Activated naive CD4-positive, alpha-beta T cell treated with anti-CD3 and anti-CD28 coated beads, Interleukin-2, amount 50 U/mL, for 16 hours (primary cell): ENCODE measurements around the gene MED10.

ENCODE experiments used
- DNase-seq: peaks from one replicate; pipeline ENCODE4 v3.0.0-alpha.2; 2020

Gene MED10

DNA sequence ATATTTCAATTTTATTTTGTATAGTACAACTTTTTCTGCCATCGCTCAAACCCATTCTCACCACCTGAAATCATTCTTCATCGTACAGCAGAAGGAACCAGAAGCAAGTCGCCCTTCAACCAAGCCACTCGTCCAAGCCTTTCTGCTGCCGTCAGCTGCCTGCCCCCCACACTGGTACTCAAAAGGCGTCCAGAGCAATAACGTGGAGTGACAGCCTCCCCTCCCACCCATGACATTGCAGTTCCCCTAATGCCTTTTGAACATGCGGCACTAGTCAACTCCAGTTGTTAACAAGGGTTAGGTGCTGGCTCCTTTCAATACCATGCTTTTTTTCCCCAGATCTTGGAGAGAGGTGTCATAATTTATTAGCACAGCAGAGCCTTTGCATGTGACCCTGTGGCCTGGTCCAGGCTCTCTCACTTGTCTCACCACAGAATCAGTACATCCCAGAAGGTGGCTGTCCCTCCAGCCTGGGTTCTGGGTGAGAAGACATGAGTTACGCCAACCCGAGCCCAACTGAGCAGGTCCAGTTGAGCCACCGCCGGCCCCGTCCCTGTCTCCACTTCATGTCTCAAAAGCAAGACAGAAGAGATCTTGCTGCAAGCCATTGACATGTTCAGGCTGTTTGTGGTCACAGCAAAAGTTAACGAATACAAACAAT, 20.4 kb upstream of the MED10 start:
- DNase-seq = no peak

DNA sequence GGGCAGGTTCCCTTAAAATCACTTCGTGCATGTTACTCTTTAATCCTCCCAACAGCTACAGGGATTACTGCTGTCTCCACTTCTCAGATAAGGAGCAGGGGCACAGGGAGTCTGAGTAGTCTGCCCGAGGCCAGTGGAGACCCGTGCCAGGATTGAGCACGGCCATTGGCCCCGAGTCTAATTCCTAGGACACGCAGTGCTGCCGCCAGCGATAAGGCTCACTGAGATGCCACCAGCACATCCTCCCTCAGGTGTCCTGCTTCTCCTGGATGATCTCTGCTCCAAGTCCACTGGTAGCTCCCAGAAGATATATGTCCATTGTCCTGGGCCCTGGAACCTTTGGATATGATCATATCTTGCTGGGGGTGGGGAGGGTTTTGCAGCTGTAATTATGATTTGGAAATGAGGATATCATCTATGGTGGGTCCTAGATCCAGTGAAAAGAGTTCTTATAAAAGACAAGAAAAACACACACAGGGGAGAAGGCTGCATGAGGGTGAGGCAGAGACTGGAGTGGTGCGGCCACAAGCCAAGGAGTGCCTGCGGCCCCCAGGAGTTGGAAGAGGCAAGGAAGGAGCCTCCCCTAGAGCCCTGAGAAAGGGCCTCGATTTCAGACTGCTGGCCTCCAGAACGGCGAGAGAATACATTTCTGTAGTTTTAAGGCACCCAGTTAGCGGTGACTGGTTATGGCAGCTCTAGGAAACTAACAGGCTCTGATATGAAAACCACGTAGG, 19.4 kb upstream of the MED10 start:
- no peak for DNase-seq

DNA sequence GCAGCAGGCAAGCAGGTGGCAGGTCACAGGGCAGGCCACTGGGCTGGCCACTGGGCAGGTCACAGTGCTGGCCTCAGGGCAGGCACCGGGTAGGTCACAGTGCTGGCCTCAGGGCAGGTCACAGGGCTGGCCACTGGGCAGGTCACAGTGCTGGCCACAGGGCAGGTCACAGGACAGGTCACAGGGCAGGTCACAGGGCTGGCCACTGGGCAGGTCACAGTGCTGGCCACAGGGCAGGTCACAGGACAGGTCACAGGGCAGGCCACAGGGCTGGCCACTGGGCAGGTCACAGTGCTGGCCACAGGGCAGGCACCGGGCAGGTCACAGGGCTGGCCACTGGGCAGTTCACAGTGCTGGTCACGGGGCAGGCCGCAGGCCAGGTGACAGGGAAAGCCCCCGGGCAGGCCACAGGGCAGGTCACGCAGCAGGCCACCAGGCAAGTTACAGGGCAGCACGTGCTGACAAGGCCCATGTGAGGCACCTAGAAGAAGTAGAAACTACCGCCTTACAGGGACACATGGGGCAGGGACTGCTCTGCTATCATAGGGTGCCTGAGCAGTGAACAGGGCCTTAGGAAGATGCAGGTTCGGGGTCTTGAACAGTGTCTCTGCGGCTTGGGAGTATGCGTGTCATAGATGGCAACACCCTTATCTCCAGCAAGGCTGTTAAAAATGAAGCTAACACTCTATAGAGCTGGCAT, 18.6 kb upstream of the MED10 start:
- no peak for DNase-seq

DNA sequence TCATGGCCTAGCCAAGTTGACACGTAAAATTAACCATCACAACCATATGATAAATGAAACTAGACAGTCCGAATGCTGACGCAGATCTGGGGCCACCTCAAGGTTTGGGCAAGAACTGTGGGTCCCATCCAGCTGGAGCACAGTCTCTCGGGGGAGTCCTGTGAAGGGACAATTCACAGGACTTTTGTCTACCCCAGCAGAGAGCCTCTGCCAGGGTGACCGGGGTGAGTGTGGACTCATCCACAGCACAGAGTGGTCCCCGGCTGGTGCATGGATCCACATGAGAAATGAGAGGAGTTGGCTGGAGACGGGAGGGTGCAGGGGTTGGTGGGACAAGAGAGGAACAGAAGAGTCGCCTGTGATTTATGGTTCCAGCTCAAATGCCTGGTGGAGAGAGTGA, 17.7 kb upstream of the MED10 start:
- DNase-seq = no peak

DNA sequence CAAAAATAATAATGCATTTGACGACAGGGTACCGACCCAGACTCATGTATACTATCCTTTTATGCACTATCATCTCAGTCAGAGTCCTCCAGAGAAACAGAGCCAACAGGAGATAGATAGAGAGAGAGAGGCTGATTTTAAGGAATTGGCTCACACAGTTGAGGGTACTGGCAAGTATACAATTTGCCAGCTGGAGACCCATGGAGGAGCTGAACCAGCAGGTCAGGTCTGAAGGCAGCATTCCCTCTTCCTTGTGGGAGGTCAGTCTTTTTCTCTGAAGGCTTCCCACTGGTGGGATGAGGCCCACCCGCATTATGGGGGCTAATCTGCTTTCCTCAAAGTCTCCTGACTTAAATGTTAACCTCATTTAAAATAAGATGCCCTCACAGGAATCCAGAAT, 17.3 kb upstream of the MED10 start:
- no peak for DNase-seq

DNA sequence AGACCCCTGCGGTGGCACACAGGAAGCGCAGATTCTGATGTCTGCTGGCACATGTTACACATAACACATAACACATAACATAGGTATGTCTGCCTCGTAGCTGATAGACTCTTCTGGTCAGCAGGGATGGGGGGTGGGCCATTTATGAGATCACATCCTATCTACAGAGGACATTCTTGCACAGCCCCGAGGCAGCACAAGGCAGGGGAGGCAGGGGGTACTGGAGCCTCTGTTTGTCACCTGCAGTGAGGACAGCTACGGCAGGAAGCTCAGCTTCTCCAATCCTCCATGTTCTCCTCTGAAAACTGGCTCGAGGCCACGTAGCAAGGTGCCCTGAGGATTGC, 16.7 kb upstream of the MED10 start:
- no peak for DNase-seq

DNA sequence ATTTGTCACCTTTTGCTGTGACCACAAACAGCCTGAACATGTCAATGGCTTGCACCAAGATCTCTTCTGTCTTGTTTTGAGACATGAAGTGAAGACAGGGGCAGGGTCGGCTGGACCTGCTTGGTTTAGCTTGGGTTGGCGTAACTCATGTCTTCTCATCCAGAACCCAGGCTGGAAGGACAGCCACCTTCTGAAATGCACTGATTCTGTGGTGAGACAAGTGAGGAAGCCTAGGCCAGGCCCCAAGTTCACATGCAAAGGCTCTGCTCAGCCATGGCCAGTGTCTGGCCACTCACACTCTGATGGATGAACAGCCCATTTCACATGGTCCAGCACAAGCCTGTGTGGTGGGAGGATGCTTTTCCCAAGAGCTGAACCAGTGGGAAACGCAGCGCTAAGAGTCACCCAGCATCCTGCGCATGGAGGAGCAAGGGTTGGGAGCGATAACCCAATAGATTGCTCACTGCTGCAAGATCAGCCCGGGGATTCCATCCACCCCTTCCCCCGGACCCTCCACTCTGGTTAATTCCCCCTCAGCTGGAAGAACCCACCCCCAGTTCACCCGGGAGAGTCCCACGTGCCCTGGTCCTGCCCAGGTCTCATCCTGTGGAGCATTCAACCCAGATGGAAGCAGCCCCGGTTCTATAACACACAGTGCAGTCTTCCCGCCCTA, 16.2 kb upstream of the MED10 start:
- no peak for DNase-seq

DNA sequence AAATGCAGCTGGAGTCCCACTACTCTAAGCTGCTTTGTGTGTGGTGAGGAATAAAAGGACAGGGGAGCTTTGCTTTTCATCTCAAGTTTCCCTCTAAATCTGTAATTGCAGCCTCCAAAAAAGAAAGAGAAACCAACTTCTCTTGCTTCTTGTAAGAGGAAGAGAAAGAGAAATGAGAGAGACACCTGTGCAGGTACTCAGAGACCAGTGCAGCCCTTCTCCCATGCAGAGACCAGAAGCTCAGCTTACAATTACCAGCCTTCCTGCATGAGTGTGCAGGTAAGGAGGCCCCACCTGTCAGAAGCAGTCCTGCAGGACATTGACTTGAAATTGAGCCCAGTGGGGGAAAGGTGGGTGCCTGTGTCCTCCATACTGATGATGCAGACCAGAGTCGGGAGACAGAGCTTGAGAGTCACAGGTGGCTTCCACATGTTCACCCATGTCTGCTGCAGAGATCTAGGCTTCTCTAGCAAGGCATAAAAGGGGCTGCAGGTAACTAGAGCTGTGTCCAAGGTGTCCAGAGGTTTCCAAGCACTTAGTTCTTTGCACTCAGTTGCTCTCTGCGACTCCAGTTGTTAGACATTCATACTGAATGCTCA, 15.3 kb upstream of the MED10 start:
- no peak for DNase-seq

DNA sequence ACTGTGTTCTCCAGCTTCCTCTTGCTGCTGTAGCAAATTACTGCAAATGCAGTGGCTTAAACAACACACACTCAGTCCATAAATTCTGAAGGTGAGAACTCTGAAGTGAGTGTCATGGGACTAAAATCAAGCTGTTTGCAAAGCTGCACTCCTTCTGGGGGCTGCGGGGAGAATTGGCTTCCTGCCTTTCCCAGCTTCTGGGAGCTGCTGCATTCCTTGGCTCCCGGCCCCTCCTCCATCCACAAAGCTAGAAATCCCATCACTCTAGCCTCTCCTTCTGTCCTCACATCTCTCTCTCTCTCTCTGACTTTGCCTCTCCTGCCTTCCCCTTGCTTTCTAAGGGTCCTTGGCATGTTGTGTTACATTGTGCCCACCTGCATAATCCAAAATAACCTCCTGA, 14.2 kb upstream of the MED10 start:
- DNase-seq = no peak

DNA sequence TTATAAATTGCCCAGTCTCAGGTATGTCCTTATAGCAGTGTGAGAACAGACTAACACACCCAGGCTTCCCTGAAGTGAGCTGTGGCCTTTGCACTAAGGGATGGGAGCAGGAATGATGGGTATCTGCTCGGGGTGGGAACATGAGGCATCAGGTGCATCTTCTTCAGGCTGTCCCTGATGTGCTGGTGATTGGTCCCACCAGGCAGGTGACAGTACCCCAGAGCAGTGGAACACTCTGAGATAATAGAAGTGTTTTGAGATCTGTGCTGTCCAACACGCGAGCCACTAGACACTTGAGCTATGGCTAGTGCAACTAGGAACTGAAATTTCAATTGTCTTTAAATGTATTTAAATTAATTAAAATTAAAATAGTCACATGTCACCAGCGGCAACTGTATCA, 12.8 kb upstream of the MED10 start:
- no peak for DNase-seq

DNA sequence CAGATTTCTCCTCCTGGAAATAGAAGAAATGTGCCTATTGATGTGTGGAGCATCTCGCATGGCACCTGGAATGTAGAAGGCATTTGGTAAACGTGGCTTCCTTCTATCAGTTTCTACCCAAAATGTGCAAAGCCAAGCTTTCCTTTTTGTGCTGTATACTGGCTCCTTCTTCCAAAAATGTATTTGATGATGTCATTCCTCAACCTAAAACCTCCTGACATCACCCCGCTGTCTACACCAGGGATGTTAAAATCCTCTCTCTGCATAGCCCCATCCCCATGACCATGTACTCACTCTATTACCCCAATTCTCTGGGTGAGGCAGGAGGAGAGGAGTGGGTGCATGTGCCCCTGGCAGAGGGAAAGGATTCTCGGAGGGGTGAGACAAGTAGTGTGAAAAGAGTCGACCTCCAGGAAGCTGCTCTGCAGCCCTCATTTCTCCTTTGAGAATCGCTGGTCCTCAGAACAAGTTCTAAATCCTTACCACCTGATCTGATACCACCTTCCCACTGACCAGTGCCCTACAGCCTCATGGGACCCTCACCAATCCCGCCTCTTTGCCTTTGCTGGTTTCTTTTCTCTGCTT, 11.7 kb upstream of the MED10 start:
- no peak for DNase-seq

DNA sequence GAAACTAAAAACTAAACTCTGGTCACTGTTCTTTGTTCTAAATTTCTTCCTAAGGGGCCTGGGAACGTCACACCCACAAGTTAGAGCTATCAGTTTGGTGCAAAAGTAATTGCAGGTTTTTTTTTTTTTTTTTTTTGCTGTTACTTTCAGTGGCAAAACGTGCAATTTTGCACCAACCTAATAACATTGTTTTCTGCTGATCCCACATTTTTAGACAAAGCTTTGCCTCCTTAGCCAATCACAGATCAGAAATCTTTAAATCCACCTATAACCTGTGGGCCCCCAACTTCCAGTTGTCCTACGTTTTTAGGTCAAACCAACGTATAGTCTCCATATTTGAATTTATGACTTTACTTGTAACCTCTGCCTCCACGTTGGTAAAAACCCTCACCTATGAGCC, 11.1 kb upstream of the MED10 start:
- no peak for DNase-seq

DNA sequence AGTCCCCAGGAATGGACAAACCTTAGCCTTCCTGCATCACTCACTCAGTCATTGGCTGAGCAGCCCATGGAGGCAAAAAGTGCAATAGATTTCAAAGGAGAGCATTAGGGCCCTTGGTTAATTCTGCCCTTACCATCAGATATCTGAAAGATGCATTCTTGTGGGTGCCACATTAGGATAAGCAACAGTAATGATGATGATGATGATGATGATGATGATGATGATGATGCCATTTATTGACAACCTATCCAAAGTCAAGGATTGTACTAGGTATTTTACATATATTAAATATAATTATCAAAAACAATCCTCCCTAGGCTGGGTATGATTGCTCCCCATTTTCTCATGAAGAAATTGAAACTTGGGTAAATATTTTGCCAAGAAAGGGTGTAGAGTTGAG, 9.6 kb upstream of the MED10 start:
- DNase-seq = no peak

DNA sequence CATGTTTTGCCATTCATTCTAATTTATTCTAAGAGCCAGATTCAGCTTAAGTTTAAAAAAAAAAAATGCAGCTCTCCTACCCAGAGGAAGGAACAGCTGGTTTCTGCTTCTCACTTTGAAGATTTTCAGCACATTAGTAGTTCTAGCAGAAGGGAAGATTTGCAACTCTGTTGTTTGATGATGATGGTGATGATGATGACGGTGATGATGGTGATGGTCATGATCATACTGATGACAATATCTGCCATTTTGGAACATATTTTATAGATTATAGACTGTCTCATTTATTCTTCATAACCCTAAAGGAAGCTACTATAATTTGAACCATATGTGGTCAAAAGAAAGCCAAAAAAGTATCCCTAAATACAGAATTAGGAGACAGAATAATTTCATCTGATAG, 7.9 kb upstream of the MED10 start:
- no peak for DNase-seq

DNA sequence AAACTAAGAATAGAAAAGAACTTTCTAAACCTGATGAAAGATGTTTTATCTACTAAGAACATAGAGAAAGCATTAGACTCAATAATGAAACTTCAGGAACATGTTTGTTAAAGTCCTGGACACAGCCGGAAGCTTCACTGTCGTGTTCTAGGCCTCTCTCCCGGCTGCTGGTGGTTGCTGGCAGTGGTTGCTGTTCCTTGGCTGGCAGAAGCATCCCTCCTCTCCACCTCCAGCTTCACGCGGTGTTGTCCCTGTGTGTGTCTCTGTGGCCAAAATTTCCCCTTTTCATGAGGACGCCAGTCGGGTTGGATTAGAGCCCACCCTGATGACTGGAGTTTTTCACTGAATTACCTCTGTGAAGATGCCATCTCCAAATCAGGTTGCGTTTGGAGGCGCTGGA, 6.5 kb upstream of the MED10 start:
- no peak for DNase-seq

DNA sequence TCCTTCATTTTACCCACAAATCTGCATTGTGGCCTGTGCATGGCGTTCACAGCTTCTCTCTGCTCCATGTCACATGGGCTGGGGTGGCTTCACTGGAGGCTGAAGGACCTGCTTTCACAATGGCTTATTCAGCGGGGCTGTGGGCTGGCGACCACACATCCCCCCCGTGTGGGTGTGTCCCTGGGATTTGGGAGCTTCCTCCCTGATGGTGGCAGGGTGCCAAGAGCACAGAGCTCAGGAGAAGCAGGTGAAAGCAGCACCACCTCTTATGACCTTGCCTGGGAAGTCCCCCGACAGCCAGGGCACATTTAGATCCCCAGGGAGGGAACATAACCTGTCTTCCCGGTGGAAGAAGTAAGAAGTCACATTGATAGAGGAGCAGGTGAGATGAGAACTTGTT, 5.0 kb upstream of the MED10 start:
- no peak for DNase-seq

DNA sequence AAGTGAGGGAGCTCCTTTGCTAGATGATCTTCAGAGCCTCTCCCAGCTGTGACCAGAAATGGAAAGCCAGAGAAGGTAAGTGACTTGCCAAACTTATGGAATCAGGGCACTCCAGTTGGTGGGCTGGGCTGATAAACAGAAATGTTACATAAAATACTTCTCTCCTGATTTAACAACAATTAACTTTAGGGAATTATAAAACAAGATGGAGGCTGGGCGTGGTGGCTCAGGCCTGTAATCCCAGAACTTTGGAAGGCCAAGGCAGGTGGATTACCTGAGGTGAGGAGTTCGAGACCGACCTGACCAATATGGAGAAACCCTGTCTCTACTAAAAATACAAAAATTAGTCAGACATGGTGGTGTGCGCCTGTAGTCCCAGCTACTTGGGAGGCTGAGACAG, 899 bp upstream of the MED10 start:
- no peak for DNase-seq

DNA sequence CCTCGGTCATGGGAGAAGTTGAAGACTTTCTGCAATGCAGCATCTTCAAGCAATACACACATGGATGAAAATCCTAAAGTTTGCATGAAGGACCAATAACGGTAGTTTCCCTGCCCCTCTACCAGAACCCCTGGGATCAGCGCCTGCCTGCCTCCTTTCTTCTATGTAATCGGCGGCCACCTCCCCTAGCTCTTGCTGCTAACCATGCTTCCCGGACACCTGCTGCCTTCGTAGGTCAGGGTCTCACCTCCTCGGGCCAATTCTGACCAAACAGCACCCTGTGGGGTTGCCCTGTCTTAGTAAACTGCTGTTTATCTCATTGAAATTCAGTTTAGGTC, 388 bp upstream of the MED10 start:
- no peak for DNase-seq

DNA sequence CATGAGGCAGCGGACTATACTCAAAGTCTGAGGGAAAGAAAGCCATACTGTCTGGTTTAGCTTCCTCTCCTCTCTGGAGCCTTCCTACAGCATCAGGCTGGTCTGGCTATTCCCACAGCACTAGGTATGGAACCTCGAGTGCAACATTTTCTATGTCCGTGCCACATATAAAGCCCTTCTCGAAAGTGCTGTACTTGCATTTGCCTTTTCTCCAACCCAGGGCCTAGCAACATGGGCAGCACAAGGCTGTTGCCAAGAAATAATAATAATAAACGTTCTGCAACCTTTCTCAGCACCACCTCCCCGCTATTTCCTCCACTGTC, 804 bp downstream of the MED10 start:
- no peak for DNase-seq

DNA sequence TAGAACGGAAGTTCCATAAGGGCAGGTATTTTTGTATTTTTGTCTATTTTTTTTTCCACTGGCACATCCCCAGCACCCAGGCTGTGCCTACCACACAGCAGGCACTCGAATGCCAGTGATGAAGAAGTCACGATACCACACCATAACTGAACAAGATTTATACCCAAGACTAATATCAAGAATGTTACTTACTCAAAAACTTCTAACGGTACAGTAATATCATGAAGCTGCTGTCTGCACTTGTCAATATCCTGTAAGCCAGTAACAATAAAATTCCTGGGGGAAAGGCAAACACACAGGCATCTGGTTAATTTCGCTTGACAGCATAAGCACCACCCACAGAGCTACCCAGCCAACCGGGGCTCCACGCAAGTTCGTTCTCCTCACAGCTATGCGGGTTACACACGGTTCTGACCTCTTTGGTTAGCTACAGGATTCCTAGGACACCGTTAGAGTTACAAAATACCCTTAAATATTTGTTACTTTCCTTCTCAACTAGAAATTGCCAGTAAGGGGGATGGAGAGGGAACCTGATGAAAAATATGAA, 1.3 kb downstream of the MED10 start:
- no peak for DNase-seq

DNA sequence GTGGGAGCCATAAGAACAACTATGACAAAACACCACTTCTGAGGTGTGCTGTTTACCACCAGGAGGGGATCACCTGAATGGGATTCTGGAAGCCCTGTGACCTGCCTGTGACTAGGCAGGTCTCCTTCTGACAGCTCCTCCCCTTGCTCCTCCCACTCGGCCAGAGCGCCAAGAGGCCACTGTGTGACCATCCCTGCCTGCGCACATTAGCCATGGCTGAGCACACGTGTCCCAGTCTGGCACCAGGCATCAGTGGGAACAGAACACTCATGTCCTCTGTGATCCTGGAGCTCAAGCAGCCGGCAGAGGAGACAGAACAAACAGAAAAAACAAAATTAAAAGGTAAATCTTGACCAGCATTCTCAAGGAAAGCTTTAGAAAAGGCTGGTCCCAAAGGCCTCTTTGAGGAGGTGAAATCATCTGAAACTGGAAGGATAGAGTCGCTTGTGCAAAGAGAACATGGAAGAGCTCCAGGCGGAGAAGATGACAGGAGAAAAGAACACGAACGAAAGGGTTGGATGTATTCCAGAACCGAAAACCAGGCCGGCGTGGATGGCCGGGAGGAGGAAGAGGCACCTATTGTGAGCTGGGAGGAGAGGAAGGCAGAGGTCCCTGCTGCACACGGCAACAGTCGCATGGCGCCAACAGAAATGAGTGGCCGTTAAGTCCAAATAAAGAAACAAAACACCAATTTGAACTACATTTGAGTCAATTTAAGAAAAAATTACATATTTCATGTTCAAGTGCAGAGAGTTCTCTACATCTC, 5.1 kb downstream of the MED10 start:
- DNase-seq = no peak
